GM19193 (cell line): Measurements from ENCODE around the gene KCNN4.

Experiments used
- POLR2A ChIP-seq: IDR thresholded peaks from 4 replicates; pipeline ENCODE4 v1.6.1; 2011; ENCODE audit not compliant: insufficient read depth, insufficient read length; ENCODE audit errors: extremely low read depth

Gene KCNN4

DNA sequence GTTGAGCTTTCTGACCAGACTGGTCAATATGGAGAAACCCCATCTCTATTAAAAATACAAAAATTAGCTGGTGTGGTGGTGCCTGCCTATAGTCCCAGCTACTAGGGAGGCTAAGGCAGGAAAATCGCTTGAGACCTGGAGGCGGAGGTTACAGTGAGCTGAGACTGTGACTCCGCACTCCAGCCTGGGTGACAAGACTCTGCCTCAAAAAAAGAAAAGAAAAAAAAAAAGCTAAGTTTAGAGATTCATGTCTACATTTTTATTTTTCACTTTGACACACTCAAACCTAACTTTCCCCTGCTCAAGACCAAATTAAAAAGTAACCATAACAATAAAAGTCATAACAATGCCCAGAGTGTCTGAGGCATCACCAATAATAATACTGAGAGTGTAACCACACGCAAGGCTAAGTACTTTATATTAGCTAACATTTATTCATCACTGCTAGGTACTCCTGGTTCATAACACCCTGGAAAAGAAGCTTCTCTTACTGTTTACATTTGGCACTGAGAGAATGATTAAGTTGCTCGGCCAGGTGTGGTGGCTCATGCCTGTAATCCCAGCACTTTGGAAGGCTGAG is 59.2 kb downstream of the KCNN4 start:
- TF ChIP-seq POLR2A, result no peak

DNA sequence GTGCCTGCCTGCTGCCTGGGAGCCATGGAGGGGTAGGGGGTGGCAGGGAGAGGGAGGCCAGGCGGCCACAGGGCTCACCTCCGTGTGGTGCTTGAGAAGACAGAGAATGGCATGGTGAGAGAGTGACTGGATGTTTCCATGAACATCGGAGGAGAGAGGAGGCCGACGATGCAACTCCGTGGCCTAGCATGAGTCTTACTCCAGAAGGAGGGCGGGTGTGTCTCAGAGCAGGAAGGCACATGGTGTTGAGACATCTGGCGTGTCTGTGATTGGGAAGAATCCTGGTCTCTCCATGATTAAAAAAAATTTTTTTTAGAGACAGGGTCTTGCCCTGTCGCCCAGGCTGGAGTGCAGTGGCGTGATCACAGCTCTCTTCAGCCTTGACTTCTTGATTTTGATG is 59.8 kb downstream of the KCNN4 start:
- TF ChIP-seq POLR2A, result no peak

DNA sequence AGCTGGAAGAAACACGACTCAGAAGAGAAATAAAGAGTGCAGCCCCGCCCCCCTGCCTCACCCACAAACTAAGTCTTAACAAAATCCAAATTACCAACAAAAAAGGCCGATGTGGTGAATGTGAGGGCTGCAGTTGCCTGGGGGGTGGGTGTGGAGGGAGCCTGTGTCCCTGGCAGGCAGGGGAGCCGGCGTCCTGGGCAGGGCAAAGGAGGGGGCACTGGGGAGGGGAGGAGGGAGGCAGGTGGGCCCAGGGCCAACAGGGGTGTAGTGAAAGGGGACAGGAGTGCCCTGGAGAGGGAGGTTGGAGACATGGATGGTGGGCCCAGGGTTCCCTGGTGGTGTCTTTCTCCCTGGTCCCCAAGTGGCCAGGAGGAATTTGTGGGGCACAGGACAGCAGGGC is 60.9 kb downstream of the KCNN4 start:
- no peak for TF ChIP-seq POLR2A

DNA sequence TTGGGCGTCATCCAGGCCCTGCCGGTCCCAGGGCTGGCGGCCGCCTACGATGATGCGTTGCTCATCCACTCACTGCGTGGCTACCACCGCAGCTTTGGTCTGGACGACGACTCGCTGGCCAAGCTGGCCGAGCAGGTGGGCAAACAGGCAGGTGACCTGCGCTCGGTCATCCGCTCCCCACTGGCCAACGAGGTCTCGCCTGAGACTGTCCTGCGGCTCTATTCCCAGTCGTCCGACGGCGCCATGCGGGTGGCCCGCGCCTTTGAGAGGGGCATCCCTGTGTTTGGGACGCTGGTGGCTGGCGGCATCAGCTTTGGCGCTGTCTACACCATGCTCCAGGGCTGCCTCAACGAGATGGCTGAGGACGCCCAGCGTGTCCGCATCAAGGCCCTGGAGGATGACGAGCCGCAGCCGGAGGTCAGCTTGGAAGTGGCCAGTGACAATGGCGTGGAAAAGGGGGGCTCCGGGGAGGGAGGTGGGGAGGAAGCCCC is 61.4 kb downstream of the KCNN4 start:
- TF ChIP-seq POLR2A, result no peak

DNA sequence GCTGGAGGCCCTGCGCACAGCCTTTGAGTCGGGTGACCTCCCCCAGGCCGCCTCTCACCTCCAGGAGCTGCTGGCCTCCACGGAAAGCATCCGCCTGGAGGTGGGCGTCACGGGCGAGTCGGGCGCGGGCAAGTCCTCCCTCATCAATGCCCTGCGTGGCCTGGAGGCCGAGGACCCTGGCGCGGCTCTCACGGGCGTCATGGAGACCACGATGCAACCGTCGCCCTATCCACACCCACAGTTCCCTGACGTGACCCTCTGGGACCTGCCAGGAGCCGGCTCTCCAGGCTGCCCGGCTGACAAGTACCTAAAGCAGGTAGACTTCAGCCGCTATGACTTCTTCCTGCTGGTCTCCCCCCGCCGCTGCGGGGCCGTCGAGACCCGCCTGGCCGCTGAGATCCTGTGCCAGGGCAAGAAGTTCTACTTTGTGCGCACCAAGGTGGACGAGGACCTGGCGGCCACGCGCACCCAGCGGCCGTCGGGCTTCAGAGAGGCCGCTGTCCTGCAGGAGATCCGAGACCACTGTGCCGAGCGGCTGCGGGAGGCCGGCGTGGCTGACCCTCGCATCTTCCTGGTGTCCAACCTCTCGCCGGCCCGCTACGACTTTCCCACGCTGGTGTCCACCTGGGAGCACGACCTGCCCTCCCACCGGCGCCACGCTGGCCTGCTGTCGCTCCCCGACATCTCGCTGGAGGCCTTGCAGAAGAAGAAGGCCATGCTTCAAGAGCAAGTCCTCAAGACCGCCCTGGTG is 62.0 kb downstream of the KCNN4 start:
- no peak for TF ChIP-seq POLR2A
